NK-92 treated with Interleukin-12 subunit alpha and Interleukin-12 subunit beta, amount 100 ng/mL, for 24 hours (cell line): Measurements from ENCODE around the gene TEX13D.
A peak's percentile ranks its signal among the peaks of the same experiment; 100 is the strongest.
"Not testable (repeated sequence)": the region's sequence is repeated elsewhere in the genome, so short reads cannot be mapped to it uniquely, and the experiment has no call there.

ENCODE experiments used
- DNase-seq: peaks from one replicate; lab custom pipeline; 2025; lab: John Stamatoyannopoulos, UW

Gene TEX13D

GRCh38 chrX:124332481-124333424 is at the start of gene TEX13D:
TSS of gene TEX13D (plus strand) at chrX:124332660. CDS start at chrX:124332918, 258 bp downstream.
- no peak for DNase-seq

DNA sequence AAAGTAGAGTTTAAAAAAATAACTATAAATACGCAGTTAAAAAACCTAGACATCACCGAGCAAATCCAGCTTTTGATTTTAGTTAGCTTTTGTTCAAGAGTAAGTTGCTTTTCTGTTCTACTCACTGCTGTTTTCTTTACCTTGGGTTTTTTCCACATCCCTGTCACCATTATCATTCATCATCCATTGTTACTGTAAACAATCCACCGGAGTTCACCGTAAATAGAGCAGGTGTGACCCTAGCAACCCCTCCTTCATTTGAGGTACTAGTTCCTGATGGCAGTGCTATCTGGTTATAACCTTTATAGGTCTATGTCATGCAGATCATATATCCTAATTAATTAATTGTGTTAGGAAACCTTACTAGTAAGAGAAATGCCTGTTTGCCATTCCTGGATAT is 43.0 kb upstream of the TEX13D start:
- DNase-seq: no peak

- no peak for DNase-seq
Observed at GRCh38 chrX:124293810-124294209, 38.6 kb upstream of the TEX13D start.

- DNase-seq: not testable (repeated sequence)
Observed at GRCh38 chrX:124299323-124299722, 33.1 kb upstream of the TEX13D start.

DNA sequence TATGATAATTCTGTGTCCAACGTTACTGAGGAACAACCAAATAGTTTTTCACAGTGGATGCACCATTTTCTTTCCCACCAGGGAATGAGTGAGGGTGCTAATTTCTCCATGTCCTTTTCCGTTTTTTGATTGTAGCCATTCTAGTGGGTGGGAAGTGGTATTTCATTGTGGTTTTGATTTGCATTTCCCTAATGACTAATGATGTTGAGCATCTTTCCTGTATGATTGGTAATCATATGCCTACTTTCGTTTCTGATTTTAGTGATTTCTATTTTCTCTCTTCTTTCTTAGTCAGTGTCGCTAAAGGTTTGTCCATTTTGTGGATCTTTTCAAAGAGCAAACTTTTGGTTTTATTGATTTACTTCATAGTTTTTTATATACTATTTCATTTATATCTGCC is 32.1 kb upstream of the TEX13D start:
- DNase-seq: no peak

DNA sequence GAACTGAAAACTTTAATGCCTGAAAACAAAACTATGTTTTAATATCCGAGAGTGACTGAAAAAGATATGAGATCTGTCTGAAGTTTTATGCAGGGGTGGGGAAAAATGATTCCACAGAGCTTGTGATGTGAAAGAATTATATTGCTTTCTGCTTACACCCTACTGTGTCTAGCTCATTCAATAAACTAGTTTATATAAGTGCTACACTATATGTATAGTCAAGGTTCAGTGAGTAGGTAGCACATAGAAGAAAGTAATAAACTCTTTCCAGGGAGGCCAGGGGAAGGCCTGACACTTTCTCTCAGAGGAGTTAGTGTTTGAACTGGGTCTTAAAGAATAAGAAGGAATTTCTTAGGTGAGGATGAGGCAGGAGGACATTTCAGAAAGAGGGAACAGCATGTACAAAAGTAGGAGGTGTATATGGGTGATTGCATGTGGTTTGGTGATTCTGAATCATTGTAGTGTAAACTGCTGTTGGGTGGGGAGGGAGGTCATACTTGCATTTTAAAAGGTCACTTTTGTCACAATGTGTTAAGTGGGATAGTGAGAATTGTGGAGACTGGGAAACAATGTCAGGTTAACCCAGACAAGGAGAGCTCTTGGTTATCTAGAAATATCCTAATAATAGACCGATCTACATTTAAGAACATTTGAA is 25.1 kb upstream of the TEX13D start:
- no peak for DNase-seq

GRCh38 chrX:124325732-124326131 is 6.7 kb upstream of the TEX13D start:
- no peak for DNase-seq

DNA sequence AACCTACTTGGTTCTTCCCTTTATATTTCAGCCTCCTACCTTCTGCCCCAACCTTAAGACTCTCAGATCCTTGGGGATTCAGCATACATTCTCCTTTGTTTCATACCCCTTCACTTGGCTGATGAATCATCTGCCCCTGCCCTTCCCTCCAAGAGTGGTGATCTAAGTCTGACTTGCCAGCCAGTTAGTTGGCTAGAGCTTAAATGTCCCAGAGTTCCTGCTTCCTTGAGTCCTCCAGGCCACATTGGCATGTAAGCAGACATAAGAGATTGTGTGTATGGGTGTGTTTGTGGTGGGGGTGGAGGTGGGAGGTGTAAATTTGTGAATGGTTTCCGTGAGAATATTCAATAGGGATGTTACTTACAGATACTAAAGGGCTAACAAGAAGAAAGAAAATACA is 3.7 kb upstream of the TEX13D start:
- no peak for DNase-seq

DNA sequence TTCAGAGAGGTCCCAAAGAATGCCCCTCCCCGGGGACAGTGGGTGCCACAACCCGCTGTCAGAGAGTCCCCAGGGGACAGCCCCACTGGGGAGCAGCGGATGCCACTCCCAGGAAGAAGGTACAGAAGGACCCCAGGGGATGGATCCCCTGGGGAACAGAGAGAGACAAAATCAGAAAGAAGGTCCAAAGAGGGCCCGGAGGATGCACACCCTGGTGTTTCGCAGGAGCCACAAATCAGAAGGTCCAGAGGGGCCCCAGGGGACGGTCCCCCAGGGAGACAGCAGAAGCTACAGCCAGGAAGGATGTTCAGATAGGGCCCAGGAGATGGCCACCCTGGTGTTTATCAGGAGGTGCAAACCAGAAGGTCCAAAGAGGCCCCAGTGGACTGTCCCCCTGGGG is 1.4 kb downstream of the TEX13D start:
- DNase-seq: no peak

- DNase-seq: not testable (repeated sequence)
Observed at GRCh38 chrX:124334555-124334954, 2.1 kb downstream of the TEX13D start.

- DNase-seq: no peak
Observed at GRCh38 chrX:124335598-124335997, 3.1 kb downstream of the TEX13D start.

DNA sequence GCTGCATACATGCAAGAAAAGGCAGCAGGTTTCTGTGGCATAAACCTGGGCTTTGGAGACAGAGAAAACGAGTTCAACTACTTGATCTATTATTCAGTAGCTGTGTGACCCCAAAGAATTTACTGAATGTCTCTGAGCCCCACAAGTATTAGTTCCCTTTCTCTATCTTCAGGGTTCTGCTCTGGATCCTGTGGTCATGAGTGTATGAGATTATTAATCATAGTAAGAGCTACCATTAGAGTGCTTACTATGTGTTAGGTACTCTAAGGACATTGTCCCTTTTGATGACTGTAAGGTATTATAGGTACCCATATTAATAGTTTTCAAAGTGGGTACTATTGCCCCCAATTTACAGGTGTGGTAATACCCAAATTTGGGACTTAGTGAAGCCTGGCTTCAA is 5.5 kb downstream of the TEX13D start:
- DNase-seq: no peak

GRCh38 chrX:124338733-124339514 is 6.5 kb downstream of the TEX13D start:
- DNase-seq: peak; percentile 6

DNA sequence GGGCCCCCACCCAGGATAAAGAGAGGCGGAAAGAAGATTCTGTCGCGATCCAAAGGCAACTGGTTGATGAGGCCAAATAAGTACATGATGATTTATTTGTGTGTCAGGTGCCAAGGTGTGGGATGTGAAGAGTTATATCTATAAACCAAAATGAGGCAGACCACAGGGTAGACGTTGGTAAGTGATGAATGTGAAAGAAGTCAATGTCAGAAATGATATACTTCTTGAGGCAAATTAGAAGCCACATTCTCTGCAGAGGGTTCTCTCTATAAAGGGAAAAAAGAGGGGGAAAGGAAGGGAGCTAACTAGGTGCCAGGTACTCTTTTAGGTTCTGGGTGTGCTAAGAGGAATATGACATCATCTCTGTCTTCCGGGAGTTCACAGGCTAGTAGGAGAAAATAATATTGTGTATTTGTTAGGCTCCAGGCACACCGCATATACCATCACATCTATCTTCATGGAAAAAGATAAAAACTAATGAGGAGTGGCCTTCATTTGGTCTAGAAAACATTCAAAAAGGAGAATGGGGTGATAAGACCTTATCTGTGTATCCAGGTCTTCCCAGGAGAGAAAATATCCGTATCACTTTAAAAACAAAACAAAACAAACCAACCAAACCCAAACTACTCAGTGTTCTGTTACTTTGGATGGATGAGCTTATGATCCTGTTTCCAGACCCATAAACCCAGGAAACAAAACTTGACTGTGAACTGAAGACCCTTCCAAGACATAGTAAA is 9.1 kb downstream of the TEX13D start:
- no peak for DNase-seq

DNA sequence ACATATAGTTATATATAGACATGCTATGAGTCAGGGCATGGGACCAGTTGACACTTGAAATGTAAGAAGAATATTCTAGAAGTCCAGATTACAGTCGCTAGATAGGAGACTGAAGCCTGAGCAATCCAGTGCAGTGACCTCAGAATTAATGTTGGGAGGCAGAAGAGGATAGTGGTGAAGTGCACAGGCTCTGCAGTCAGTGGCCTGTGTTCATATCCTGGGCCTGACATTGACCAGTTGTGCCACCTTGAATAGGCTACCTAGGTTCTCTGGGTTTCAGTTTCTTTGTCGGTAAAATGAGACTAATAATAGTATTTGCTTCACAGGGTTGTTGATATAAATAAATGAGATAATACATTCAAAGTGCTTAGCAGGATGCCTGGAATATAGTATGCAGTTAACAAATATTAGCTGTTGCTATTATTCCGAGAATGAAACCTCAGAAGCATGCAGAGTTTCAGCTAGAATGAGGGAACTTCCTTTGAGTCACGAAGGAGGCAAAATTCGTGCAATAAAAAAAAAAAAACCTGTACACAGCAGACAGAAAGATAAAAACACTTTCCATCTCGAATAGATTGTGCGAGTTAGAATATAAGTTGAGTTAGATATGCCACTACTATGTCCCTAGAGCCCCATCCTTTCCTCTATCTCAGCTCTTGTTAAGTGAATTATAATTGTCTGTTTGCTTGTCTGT is 9.9 kb downstream of the TEX13D start:
- no peak for DNase-seq

GRCh38 chrX:124343016-124343415 is 10.6 kb downstream of the TEX13D start:
- no peak for DNase-seq

GRCh38 chrX:124344246-124344645 is 11.8 kb downstream of the TEX13D start:
- DNase-seq: no peak

DNA sequence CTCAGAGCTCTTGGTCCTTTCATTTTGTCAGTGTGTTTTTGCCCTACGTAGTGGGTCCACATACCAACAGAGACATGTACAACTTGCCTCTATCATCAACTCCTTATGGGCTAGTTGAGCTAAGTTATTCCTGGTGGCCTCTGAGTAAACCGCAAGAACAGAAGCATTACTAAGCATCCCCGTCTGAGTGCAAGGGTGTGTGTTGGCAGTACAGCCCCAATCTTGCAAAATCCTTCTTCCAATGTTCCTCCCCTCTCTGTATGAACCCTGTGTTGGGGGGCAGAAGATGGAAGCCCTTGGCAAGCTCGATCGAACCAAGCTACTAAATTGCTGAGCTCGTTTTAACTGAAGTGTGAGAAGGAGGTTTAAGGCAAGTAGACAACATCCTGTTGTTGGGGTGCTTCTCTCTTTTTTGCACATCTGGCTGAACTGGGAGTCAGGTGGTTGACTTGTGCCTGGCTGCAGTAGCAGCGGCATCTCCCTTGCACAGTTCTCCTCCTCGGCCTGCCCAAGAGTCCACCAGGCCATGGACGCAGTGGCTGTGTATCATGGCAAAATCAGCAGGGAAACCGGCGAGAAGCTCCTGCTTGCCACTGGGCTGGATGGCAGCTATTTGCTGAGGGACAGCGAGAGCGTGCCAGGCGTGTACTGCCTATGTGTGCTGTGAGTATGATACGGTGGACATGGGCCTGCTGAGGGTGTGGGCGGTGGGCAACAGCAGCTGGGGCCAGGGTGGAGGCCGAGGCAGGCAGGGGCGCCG is 13.8 kb downstream of the TEX13D start, which contains the start of gene SH2D1A:
Gene SH2D1A (plus strand): TSS at position 447 of the 760 bp plus-strand sequence. CDS start 80 bp downstream, at position 527.
- no peak for DNase-seq

GRCh38 chrX:124346877-124347241 is 14.4 kb downstream of the TEX13D start:
- peak; percentile 30 for DNase-seq

DNA sequence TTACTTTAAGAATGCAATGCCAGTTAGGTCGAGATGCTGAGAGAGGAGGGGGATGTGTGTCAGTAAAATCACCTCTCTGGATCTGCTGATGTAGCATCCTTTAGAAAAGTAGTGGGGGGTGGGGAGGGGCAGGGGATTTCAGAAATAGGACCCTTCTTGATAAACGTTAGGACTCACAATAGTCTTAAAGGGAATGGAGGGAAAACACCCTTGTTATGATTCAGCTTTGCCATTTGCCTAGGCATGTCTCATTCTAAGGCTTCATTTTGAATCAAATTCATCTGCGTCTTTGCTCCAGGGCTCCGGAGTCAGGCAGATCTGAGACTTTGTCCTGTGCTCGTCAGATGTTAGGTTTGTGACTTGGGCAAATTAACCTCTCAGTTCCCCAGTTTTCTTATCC is 14.8 kb downstream of the TEX13D start:
- peak; percentile 18 for DNase-seq
